Measurements from ENCODE around the gene CDK4.

DNA sequence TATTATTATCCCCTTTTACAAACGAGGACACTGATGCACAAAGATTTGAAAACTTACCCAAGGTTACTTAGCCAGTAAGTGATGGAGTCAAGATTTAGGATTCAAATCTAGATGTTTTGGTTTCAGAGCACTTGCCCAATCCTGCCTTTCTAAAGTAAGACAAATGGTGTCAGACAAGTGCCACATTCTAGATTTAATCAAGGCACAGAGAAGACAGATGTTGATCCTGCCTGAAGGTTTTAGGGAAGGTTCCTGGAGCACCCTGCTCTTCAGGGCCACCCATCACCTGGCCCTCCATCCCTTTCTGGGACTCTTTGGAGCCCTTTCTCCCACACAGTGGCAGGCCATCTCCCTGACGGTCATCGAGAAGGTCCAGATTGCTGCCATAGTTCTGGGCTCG, 5.7 kb upstream of the CDK4 start:
- no peak for TF ChIP-seq TAF1 (IDR thresholded peaks at IDR 0.05; ENCODE audit: borderline replicate concordance, insufficient read depth, low read length)
- no peak for TF ChIP-seq POLR2AphosphoS5 (IDR thresholded peaks at IDR 0.05; ENCODE audit: low read depth, low read length)
- TF ChIP-seq, protein P1, sequence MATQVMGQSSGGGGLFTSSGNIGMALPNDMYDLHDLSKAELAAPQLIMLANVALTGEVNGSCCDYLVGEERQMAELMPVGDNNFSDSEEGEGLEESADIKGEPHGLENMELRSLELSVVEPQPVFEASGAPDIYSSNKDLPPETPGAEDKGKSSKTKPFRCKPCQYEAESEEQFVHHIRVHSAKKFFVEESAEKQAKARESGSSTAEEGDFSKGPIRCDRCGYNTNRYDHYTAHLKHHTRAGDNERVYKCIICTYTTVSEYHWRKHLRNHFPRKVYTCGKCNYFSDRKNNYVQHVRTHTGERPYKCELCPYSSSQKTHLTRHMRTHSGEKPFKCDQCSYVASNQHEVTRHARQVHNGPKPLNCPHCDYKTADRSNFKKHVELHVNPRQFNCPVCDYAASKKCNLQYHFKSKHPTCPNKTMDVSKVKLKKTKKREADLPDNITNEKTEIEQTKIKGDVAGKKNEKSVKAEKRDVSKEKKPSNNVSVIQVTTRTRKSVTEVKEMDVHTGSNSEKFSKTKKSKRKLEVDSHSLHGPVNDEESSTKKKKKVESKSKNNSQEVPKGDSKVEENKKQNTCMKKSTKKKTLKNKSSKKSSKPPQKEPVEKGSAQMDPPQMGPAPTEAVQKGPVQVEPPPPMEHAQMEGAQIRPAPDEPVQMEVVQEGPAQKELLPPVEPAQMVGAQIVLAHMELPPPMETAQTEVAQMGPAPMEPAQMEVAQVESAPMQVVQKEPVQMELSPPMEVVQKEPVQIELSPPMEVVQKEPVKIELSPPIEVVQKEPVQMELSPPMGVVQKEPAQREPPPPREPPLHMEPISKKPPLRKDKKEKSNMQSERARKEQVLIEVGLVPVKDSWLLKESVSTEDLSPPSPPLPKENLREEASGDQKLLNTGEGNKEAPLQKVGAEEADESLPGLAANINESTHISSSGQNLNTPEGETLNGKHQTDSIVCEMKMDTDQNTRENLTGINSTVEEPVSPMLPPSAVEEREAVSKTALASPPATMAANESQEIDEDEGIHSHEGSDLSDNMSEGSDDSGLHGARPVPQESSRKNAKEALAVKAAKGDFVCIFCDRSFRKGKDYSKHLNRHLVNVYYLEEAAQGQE (IDR thresholded peaks at IDR 0.05; ENCODE audit: insufficient read depth in 1 of 2, low read depth in 2 of 2, low read length in 2 of 2) = no peak
- TF ChIP-seq SIN3A (IDR thresholded peaks at IDR 0.05; ENCODE audit: borderline replicate concordance, insufficient read depth, low read length) = no peak

Data from PFSK-1 (cell line).